ENCODE data around the gene CBFA2T3.

- TF ChIP-seq CTCF (conservative IDR thresholded peaks at IDR 0.05) (no peak), ZFX (IDR thresholded peaks at IDR 0.05) (no peak)
These were observed 151.9 kb downstream of the CBFA2T3 start for GRCh38 chr16:88825146-88825545.
